GM12878 (cell line): ENCODE measurements around the gene SEL1L. TPM values are rescaled to one million over a fixed set of nuclear protein-coding genes. Genes with fewer than 3 reads are reported as not detected.

Experiments
- HDAC6 ChIP-seq: fragments of 200-600 bp; sonication (generic); IDR thresholded peaks from one replicate; pipeline ENCODE4 v1.8.0; 2017; ENCODE audit warnings: antibody characterized with exemption; ENCODE audit not compliant: unreplicated experiment
- IKZF1 ChIP-seq: fragments of 450-650 bp; conservative IDR thresholded peaks from 2 replicates; pipeline ENCODE4 v1.6.1; 2017; ENCODE audit warnings: antibody characterized with exemption, mild to moderate bottlenecking
- KDM1A ChIP-seq: fragments of 200-600 bp; sonication (generic); IDR thresholded peaks from 2 replicates; pipeline ENCODE4 v1.6.1; 2016; ENCODE audit warnings: borderline replicate concordance
- POLR2AphosphoS2 ChIP-seq: IDR thresholded peaks from 2 replicates; pipeline ENCODE4 v1.6.1; 2011; ENCODE audit warnings: low read depth, mild to moderate bottlenecking, low read length, improper control_type of control experiment, moderate library complexity
- ZBED1 ChIP-seq: IDR thresholded peaks from 2 replicates; pipeline ENCODE4 v1.6.1; 2016; ENCODE audit warnings: borderline replicate concordance
- polyA plus RNA-seq, 11 experiments: library from polyadenylated mRNA; depleted of rRNA in 4 of 11; unstranded in 6 of 11; stranded (reverse) in 5 of 11; fragments of >200 nt; fragmentation: Nextera tagmentation in 4 of 11; fragmentation: Illumina TruSeq in 1 of 11; extraction: Ambion mirVana in 4 of 11; extraction: Trizol in 1 of 11; gene quantifications; 1 replicate in 1 of 11; 2 replicates in 10 of 11; pipeline versions ENCODE4 v1.2.1 to v1.2.3, GENCODE V29; 2011 to 2016; ENCODE audit warnings: inconsistent platforms in 2 of 11, missing spikeins in 2 of 11, low read depth in 1 of 11
- total RNA-seq, 4 experiments: library from RNA; depleted of rRNA in 3 of 4; stranded (reverse); fragments of >200 nt in 3 of 4; fragmentation: Illumina TruSeq in 1 of 4; extraction: Trizol in 1 of 4; gene quantifications; 2 replicates each; pipeline versions ENCODE4 v1.2.1 to v1.2.3, GENCODE V29; 2013 to 2021
- TF ChIP-seq, protein P1 (sequence below): IDR thresholded peaks from 2 replicates; pipeline ENCODE4 v1.6.1; 2012; ENCODE audit warnings: mild to moderate bottlenecking, low read depth, low read length
- TF ChIP-seq, protein P2 (sequence below): IDR thresholded peaks from 2 replicates; pipeline ENCODE4 v1.6.1; 2011; ENCODE audit warnings: low read depth, low read length, improper control_type of control experiment, borderline replicate concordance
- TF ChIP-seq, protein P3 (sequence below): IDR thresholded peaks from 2 replicates; pipeline ENCODE4 v1.6.1; 2012; ENCODE audit warnings: low read depth, low read length, improper control_type of control experiment

SEL1L gene
- total and polyA plus RNA-seq, 10 of the 15 experiments (the other 5 are each of a cell fraction or from before 2014, with no cell fraction given) = 13.4 to 57.2 (median 31.7) TPM

DNA sequence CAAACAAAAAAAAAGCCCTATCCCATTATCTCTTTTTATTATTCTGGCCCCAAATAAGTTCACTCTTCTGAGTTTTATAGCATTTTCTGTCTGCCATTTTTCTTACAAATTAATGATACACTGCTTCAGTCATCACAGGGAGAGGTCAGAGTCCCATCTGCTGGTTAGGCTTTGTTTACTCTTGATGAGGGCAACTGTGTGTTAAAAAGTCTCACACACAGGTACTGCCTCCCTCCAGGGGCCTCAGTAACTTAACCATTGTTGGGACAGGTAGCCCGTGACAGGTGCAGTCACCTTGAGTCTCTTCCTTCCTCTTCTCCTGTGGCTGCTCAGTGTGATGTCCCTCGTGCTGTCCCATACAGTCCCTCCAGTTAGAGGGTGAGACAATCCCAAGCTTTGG lies 45.5 kb upstream of the SEL1L start (continued):
- TF ChIP-seq, protein P1, sequence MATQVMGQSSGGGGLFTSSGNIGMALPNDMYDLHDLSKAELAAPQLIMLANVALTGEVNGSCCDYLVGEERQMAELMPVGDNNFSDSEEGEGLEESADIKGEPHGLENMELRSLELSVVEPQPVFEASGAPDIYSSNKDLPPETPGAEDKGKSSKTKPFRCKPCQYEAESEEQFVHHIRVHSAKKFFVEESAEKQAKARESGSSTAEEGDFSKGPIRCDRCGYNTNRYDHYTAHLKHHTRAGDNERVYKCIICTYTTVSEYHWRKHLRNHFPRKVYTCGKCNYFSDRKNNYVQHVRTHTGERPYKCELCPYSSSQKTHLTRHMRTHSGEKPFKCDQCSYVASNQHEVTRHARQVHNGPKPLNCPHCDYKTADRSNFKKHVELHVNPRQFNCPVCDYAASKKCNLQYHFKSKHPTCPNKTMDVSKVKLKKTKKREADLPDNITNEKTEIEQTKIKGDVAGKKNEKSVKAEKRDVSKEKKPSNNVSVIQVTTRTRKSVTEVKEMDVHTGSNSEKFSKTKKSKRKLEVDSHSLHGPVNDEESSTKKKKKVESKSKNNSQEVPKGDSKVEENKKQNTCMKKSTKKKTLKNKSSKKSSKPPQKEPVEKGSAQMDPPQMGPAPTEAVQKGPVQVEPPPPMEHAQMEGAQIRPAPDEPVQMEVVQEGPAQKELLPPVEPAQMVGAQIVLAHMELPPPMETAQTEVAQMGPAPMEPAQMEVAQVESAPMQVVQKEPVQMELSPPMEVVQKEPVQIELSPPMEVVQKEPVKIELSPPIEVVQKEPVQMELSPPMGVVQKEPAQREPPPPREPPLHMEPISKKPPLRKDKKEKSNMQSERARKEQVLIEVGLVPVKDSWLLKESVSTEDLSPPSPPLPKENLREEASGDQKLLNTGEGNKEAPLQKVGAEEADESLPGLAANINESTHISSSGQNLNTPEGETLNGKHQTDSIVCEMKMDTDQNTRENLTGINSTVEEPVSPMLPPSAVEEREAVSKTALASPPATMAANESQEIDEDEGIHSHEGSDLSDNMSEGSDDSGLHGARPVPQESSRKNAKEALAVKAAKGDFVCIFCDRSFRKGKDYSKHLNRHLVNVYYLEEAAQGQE = no peak
- TF ChIP-seq, protein P2, sequence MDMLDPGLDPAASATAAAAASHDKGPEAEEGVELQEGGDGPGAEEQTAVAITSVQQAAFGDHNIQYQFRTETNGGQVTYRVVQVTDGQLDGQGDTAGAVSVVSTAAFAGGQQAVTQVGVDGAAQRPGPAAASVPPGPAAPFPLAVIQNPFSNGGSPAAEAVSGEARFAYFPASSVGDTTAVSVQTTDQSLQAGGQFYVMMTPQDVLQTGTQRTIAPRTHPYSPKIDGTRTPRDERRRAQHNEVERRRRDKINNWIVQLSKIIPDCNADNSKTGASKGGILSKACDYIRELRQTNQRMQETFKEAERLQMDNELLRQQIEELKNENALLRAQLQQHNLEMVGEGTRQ = no peak
- TF ChIP-seq, protein P3, sequence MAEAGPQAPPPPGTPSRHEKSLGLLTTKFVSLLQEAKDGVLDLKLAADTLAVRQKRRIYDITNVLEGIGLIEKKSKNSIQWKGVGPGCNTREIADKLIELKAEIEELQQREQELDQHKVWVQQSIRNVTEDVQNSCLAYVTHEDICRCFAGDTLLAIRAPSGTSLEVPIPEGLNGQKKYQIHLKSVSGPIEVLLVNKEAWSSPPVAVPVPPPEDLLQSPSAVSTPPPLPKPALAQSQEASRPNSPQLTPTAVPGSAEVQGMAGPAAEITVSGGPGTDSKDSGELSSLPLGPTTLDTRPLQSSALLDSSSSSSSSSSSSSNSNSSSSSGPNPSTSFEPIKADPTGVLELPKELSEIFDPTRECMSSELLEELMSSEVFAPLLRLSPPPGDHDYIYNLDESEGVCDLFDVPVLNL = no peak
- TF ChIP-seq ZBED1 = no peak
- TF ChIP-seq IKZF1 = no peak
- no peak for TF ChIP-seq POLR2AphosphoS2
- no peak for TF ChIP-seq KDM1A
- TF ChIP-seq HDAC6 = no peak
